ENCODE results near the gene DUSP6. TPM values are rescaled to one million over a fixed set of nuclear protein-coding genes. Genes with fewer than 3 reads are reported as not detected.

The DUSP6 gene
- total and polyA plus RNA-seq, 2 of the 13 experiments (the other 11 are each of a cell fraction or from before 2014, with no cell fraction given) = 40.9 to 161 TPM

DNA sequence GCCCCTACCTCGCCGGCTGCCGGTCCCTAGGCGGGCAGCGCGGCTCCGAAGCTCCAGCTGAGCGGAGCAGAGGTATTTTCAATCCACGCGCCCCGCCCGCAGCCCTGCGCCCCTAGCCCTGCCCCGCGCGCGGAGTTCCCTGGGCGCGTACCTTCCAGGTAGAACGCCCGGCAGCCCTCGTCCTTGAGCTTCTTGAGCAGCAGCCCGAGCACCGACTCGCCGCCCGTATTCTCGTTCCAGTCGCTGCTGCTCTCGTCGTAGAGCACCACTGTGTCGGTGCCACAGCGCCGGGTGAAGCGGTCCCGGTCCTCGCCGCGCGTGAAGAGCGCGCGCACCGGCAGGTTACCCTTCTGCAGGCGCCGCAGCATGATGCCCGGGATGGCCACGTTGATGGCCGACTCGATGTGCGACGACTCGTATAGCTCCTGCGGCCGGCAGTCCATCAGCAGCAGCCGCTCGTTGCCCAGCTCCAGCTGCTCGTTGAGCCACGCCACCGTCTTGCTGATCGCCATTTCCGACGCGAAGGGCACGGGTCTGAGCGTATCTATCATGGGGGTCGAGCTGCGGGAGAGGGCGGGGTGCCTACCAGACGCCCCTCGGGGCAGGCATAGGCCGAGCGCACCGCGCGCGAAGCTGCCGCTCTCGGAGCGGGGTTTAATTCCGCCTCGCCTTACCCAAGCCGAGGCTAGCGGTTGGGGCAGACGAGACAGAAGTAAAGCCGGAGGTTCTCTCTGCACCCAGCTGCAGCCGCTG, 636 bp downstream of the DUSP6 start (continued):
- TF ChIP-seq, protein P1, sequence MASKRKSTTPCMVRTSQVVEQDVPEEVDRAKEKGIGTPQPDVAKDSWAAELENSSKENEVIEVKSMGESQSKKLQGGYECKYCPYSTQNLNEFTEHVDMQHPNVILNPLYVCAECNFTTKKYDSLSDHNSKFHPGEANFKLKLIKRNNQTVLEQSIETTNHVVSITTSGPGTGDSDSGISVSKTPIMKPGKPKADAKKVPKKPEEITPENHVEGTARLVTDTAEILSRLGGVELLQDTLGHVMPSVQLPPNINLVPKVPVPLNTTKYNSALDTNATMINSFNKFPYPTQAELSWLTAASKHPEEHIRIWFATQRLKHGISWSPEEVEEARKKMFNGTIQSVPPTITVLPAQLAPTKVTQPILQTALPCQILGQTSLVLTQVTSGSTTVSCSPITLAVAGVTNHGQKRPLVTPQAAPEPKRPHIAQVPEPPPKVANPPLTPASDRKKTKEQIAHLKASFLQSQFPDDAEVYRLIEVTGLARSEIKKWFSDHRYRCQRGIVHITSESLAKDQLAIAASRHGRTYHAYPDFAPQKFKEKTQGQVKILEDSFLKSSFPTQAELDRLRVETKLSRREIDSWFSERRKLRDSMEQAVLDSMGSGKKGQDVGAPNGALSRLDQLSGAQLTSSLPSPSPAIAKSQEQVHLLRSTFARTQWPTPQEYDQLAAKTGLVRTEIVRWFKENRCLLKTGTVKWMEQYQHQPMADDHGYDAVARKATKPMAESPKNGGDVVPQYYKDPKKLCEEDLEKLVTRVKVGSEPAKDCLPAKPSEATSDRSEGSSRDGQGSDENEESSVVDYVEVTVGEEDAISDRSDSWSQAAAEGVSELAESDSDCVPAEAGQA (IDR thresholded peaks at IDR 0.05; ENCODE audit: low read depth) = no peak
- TF ChIP-seq, protein P1 (CRISPR knock-in tag; IDR thresholded peaks at IDR 0.05; ENCODE audit: borderline replicate concordance) = 0 out of 2 replicates have a peak, but pooled peaks have one; percentile 7
- no peak for TF ChIP-seq ZNF367 (CRISPR knock-in tag; IDR thresholded peaks at IDR 0.05; ENCODE audit: borderline replicate concordance)
- no peak for TF ChIP-seq STAT5B (CRISPR knock-in tag; IDR thresholded peaks at IDR 0.05)
- peak; percentile 16; the same call in 1 of the 2 replicates for TF ChIP-seq ZBTB20 (CRISPR knock-in tag; IDR thresholded peaks at IDR 0.05; ENCODE audit: borderline replicate concordance, low read depth)
- TF ChIP-seq ZNF160 (CRISPR knock-in tag; IDR thresholded peaks at IDR 0.05) = peak; percentile 28; the same call in 1 of the 2 replicates
- TF ChIP-seq ZNF543 (CRISPR knock-in tag; IDR thresholded peaks at IDR 0.05) = 0 out of 2 replicates have a peak, but pooled peaks have one; percentile 28
- peak; percentile 21; the same call in 1 of the 2 replicates for TF ChIP-seq FOXK1 (CRISPR knock-in tag; IDR thresholded peaks at IDR 0.05; ENCODE audit: borderline replicate concordance, low read depth)
- 0 out of 2 replicates have a peak, but pooled peaks have one; percentile 58 for TF ChIP-seq ZNF468 (CRISPR knock-in tag; IDR thresholded peaks at IDR 0.05)
- TF ChIP-seq NRL (CRISPR knock-in tag; IDR thresholded peaks at IDR 0.05; ENCODE audit: borderline replicate concordance) = 0 out of 2 replicates have a peak, but pooled peaks have one; percentile 36
- TF ChIP-seq, protein P2, sequence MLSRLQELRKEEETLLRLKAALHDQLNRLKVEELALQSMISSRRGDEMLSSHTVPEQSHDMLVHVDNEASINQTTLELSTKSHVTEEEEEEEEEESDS (CRISPR knock-in tag; IDR thresholded peaks at IDR 0.05; ENCODE audit: borderline replicate concordance) = no peak
- TF ChIP-seq, protein P3, sequence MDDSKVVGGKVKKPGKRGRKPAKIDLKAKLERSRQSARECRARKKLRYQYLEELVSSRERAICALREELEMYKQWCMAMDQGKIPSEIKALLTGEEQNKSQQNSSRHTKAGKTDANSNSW (CRISPR knock-in tag; IDR thresholded peaks at IDR 0.05; ENCODE audit: borderline replicate concordance) = no peak
- TF ChIP-seq SCMH1 (CRISPR knock-in tag; IDR thresholded peaks at IDR 0.05; ENCODE audit: borderline replicate concordance) = no peak
- TF ChIP-seq NFIB (CRISPR knock-in tag; IDR thresholded peaks at IDR 0.05; ENCODE audit: borderline replicate concordance) = 0 out of 2 replicates have a peak, but pooled peaks have one; percentile 66
- 0 out of 3 replicates have a peak, but pooled peaks have one; percentile 22 for TF ChIP-seq MXI1 (IDR thresholded peaks at IDR 0.05; ENCODE audit: borderline replicate concordance, low read depth, low read length)
- TF ChIP-seq ZKSCAN1 (IDR thresholded peaks at IDR 0.05; ENCODE audit: low read length) = no peak
- TF ChIP-seq HES4 (CRISPR knock-in tag; IDR thresholded peaks at IDR 0.05; ENCODE audit: borderline replicate concordance) = peak; percentile 95
- TF ChIP-seq, protein P4, sequence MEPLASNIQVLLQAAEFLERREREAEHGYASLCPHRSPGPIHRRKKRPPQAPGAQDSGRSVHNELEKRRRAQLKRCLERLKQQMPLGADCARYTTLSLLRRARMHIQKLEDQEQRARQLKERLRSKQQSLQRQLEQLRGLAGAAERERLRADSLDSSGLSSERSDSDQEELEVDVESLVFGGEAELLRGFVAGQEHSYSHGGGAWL (CRISPR knock-in tag; IDR thresholded peaks at IDR 0.05) = peak; percentile 38; the same call in 1 of the 2 replicates
- no peak for TF ChIP-seq EP300 (IDR thresholded peaks at IDR 0.05; ENCODE audit: low read depth in 2 of 2, low read length in 2 of 2)
- TF ChIP-seq EP300 (CRISPR knock-in tag; IDR thresholded peaks at IDR 0.05; ENCODE audit: borderline replicate concordance) = no peak
- no peak for TF ChIP-seq LCORL (IDR thresholded peaks at IDR 0.05)
- no peak for TF ChIP-seq LCORL (CRISPR knock-in tag; IDR thresholded peaks at IDR 0.05)
- TF ChIP-seq SAP130 (CRISPR knock-in tag; IDR thresholded peaks at IDR 0.05; ENCODE audit: low read depth) = peak; percentile 59; the same call in 1 of the 2 replicates
- TF ChIP-seq GABPB1 (CRISPR knock-in tag; IDR thresholded peaks at IDR 0.05) = peak; percentile 62; the same call in 1 of the 2 replicates
